ENCODE results near the gene STMND1.

The STMND1 gene

DNA sequence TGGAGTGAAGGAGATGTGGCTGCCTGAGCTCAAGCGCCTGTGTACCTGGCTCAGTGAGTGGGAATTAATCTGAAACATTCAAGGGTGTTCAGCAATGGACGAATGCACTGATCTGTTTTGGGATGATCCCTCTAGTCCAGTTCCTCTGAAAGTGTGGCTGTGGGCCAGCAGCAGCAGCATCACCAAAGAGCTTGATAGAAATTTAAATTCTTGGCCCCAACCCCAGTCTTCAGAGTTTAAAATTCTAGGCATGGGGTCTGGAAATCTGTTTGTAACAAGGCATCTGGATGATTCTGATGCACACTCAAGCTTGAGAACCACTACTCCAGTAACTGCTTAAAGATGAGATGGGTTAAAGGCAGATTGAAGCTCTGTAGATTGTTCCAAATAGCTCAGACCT is 59.2 kb downstream of the STMND1 start:
- no peak for DNase-seq (ENCODE audit: low read depth)

DNA sequence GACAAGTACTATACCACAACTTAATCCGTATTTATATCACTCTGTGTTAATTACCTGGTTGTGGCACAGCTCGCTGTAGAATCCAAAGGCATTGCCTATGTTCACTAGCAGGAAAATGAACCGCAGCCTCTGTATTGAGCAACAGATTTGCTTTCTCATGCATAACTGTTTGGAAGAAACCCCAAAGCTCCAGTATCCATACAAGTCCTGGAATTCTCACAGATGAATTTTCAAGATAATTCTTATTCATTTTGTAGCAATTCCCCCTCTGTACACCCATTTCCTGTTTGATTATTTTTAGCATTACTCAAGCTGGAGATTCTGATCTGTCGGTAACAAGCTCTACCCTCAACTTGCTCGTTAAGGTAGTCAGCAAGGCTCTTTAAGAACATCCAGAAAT is 63.5 kb downstream of the STMND1 start:
- peak; percentile 28 for DNase-seq (ENCODE audit: low read depth)

DNA sequence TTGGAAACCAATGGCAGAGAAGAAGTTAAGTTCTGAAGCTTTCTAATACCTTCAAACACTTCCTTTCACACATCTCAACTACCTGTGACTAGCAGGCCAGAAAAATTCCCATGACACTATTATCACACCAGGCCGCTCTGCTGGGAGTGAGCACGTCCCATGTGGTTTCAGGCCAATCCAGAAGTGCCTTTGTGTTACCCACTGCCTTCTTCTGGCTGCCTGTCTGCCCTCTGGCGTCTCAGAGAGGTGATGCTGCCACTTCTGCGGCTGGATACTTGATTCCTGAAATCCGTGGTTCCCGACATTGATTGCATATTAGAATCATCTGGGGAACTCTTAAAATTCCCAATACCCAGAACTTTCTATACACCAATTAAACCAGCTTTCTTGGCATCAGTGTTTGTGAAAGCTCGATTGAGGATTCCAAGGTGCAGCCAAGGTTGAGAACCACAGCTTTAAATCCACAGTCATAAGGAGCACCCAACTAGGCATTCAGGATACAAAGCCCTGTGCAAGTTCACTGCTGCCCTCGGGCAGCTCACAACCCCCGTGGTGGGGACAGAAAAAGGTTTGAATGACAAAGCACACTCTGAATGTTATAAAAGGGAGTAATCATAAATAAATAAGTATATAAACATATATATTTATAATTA is 65.6 kb downstream of the STMND1 start:
- DNase-seq (ENCODE audit: low read depth): peak; percentile 31

DNA sequence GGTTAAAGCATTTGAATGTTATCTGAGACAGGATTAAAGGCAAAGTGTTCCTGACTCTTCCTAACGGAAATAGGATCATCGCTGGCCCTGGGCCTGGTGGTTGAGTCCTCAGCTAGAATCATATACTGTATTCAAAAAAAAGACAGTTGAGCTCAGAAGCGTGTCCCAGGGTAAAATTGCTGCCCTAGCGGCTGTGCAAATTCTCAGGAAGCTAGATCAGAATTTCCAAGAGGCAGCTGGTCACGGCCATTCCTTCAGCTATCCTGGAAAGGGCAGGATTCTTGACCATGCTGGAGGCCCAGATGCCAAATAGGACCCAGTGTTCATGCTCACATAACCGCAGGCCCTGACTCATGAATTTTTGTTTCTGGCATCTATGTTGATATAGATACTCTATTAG is 67.4 kb downstream of the STMND1 start:
- peak; percentile 45 for DNase-seq (ENCODE audit: low read depth)

DNA sequence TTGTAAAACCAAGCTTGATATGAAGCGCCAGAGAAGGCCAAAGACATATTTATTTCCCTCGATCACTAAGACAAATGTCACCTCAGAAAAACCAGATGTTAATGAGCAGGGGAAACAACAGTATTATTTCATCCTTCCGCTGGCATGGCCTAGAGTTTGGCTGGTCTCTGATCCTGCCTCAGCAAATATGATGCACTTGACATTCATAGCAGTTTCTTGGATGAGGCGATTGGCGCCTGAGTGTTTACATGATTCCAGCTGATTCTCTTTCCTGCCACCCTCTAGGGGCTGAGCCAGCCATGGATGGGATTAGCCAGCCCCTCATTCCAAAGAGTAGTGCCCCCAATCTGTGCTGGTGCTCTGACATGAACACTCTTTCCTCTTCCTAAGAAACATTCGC is 67.9 kb downstream of the STMND1 start:
- DNase-seq (ENCODE audit: low read depth): no peak

DNA sequence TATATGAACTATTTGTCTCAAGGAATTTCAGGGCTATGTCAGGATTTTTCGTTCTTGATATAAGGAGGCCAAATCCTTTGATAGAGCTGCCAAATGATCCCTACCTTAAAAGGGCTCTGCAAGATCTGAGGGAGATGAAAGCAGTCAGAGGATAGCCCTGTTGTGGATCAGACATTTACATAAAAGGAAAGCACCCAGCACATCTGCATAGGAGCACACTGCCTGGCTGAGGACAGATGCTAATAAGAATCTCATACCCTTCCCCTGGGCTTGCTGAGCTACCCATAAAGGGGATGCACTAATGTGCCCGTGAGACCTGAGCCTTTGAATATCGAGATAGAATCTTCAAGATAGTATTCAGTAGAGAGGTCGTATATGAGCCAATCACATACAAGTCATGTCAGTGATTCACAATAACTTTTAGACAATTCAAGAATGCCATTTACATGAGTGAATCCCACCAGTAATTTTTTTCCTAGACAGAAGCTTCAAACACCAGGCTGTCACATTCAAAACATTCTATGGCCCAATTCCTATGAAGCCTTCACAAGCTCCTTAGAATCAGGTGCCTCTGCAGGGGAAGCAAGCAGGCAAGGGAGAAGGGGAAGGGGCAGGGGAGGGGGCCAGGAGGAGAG is 71.1 kb downstream of the STMND1 start:
- DNase-seq (ENCODE audit: low read depth): peak; percentile 12

DNA sequence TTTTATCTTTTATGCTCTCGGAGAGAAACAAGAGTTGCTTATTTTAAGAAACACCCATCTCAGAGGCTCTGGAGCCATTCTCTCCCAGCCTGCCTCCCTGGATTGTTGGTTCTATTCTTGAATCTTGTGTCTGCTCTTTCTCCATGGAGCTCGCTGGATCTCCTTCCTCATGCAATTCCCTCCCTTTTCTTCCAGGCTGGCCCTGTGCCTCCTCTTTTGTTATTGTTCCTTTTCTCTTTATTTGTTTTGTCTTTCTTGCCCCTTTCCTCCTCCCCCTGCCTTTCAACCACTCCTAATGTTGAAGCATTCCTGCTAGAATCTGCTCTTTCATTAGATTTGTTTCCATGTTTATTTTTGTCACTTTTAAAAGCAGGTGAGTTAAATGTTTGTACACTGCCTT is 76.5 kb downstream of the STMND1 start:
- no peak for DNase-seq (ENCODE audit: low read depth)

DNA sequence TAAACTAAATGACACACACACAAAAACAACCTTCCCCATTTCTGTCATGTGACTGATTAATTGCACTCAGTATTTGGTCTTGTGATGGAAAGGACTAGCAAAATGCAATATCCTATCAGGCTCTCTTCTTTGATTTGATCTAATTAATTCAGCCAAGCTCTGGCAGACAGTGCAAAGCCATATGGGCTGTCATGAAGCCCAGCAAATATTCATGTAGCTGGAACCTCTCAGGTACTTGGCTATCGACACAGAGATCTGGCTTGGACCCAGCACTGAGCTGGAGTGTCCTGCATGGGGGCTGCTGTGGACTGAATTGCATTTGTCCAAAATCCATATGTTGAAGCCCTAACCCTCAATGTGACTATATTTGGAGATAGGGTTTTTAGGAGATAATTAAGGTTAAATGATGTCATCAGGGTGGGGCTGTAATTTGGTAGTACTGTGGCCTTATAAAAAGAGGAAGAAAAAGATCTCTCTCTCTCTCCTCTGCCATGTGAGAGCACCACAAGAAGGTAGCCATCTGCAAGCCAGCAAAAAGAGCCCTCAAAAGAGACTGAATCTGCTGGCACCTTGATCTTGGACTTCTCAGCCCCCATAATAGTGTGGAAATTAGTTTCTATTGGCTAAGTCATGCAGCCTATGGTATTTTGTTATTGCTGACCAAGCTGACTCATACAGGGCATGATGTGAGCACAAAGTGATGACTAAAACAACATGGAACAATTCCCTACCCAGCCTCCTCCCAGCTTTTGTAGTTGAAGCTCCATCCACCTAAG is 77.1 kb downstream of the STMND1 start:
- DNase-seq (ENCODE audit: low read depth): peak; percentile 67

DNA sequence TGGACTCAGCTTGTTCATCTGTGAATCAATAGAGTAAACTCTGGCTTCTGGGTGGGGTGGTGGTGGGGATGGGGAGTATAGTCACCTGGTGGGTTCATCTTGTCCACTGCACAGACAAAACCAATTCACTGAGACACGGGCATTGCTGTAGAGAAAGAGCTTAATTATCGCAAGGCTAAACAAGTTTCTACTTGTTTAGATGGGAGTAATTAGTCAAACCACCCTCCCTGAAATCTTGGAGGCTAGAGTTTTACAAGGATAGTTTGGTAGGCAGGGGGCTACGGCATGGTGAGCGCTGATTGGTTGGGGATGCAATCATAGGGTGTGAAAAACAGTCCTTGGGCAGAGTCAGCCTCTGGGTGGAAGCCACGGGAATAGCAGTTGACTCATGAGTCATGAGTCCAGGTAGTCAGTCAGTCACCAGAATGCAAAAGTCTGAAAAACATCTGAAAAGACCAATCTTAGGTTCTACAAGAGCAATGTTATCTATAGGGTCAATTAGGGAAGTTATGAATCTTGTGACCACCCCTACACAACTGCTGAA is 77.8 kb downstream of the STMND1 start:
- peak; percentile 22 for DNase-seq (ENCODE audit: low read depth)

All from iris pigment epithelial cell (primary cell).